ENCODE measurements around the gene TEX29. TPM values are rescaled to one million over a fixed set of nuclear protein-coding genes. Genes with fewer than 3 reads are reported as not detected.

Gene TEX29
- total RNA-seq, 4 donors from 2014 or later: 2.4 TPM; not detected in 3

DNA sequence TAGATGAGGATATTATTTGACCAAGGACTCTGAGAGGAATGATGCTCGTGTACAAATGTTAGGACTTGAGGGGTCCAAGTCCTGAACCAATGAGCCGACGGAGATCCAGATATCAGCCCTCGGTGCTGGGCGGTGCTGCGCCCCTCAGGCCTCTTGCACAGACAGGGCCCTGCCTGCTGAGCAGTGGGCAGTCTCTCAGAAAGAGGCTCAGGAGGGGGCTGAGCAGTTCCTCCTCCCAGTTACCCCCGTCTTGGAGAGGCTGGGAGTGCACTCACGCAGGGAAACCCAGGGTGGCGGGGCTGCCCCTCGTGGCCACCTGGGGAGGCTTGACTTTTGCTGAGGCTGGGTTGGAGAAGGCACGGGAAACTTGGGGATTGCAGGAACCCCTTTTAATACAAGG is 18.4 kb downstream of the TEX29 start:
- DNase-seq (ENCODE audit: low spot score in 2 of 2): no peak
- peaks cover 0 to 15% (median 0%) of the 10 kb centered on the region in 3 donors for H3K36me3 ChIP-seq
- H3K27me3 ChIP-seq: no peaks in the 10 kb centered on the region
- TF ChIP-seq POLR2A (IDR thresholded peaks at IDR 0.05) (no peak), EP300 (IDR thresholded peaks at IDR 0.05) (no peak)
- TF ChIP-seq, protein P1, sequence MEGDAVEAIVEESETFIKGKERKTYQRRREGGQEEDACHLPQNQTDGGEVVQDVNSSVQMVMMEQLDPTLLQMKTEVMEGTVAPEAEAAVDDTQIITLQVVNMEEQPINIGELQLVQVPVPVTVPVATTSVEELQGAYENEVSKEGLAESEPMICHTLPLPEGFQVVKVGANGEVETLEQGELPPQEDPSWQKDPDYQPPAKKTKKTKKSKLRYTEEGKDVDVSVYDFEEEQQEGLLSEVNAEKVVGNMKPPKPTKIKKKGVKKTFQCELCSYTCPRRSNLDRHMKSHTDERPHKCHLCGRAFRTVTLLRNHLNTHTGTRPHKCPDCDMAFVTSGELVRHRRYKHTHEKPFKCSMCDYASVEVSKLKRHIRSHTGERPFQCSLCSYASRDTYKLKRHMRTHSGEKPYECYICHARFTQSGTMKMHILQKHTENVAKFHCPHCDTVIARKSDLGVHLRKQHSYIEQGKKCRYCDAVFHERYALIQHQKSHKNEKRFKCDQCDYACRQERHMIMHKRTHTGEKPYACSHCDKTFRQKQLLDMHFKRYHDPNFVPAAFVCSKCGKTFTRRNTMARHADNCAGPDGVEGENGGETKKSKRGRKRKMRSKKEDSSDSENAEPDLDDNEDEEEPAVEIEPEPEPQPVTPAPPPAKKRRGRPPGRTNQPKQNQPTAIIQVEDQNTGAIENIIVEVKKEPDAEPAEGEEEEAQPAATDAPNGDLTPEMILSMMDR (IDR thresholded peaks at IDR 0.05): no peak
- WGBS, 2 donors: 87 to 91% methylated on average over 11 of the region's 11 CpGs
- H3K9me3 ChIP-seq: peaks cover 0 to under 1% (median 0%) of the 10 kb centered on the region in 4 donors
- no peak overlapping the region for H3K27ac ChIP-seq
- H3K4me3 ChIP-seq: no peak overlapping the region
- H3K4me1 ChIP-seq: no peaks in the 10 kb centered on the region

DNA sequence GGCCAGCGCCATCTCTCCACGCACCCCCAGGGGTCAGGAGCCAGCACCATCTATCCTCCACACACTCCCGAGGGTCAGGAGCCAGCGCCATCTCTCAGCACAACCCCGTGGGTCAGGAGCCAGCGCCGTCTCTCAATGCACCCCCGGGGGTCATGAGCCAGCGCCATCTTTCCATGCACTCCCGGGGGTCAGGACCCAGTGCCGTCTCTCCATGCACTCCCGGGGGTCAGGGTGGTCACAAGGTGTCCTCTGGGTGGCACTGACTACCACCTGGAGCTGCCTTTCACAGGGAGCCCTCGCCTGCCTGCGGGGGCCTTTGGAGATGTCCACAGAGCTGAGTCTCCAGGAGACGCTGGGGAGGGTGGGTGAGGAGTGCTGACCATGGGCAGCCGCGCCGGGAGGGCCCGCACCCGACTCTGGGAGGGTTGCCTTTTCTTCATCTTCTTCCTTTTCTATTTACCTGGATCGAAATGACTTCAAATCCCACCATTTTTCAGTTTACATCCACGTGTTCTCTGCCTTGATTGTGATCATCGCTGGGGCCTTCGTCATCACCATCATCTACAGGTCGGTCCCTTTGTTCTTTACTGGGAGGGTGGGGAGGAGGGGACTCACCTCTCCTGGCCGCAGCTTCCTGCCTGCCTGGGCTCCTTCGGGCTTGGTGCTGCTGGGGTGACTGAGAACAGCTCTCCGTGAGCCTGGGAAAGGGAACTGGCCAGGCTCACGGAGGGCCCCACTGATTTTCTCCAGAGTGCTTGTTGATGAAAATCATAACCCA is 19.1 kb downstream of the TEX29 start:
- WGBS, 2 donors: 90 to 95% methylated on average over 22 to 29 of the region's 29 CpGs
- TF ChIP-seq POLR2A (IDR thresholded peaks at IDR 0.05): no peak
- H3K4me3 ChIP-seq: no peak overlapping the region
- no peaks in the 10 kb centered on the region for H3K9me3 ChIP-seq
- H3K27ac ChIP-seq: no peak overlapping the region
- H3K4me1 ChIP-seq: no peaks in the 10 kb centered on the region
- no peak for DNase-seq (ENCODE audit: low spot score in 2 of 2)
- H3K36me3 ChIP-seq: peaks cover 0 to 21% (median 0%) of the 10 kb centered on the region in 3 donors
- no peaks in the 10 kb centered on the region for H3K27me3 ChIP-seq

DNA sequence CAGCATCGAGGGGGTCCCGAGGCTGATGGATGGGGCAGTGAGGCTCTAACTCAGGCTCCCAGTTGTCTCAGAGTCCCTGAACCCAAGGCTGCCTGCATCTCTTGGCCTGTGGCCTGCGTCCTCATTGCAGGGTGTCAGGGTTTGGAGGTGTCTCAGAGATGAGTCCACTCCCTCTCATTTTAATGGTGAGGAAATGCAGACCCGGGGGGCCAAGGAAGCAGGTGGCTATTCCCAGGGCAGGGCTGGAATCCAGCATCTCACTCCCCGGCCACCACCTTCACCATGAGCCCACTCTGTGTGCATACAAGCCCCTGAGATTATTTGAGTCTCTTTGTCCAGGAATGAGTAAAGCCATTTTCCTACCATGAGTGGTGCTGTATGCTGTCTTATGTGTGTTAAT is 21.4 kb downstream of the TEX29 start:
- Histone ChIP-seq H3K4me3 (no peak overlapping the region), H3K4me1 (no peaks in the 10 kb centered on the region), H3K27me3 (no peaks in the 10 kb centered on the region), H3K9me3 (no peaks in the 10 kb centered on the region), H3K27ac (no peak overlapping the region), H3K36me3 (peaks cover 0 to 23% (median 0%) of the 10 kb centered on the region in 3 donors)
- 87 to 89% methylated on average over 3 to 5 of the region's 5 CpGs for WGBS, 2 donors
- no peak for DNase-seq (ENCODE audit: low spot score in 2 of 2)
- TF ChIP-seq POLR2A (IDR thresholded peaks at IDR 0.05): no peak
- TF ChIP-seq, protein P1 (IDR thresholded peaks at IDR 0.05): no peak
- TF ChIP-seq EP300 (IDR thresholded peaks at IDR 0.05): no peak

DNA sequence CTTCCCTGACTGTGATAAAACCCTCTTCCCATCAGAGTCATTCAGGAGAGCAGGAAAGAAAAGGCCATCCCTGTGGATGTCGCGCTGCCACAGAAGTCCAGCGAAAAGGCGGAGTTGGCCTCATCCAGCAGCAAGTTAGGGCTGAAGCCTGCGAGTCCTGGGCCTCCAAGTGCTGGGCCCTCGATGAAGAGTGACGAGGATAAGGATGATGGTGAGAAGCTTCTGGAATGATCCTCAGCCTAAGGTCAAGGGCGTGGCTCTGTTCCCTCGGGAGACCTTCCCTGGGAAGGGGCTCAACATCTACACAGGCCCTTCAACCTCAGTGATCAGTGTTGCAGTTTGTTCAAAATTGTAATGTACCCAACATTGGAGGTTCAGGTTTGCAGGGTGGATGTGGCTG is 22.3 kb downstream of the TEX29 start:
- no peaks in the 10 kb centered on the region for H3K4me1 ChIP-seq
- WGBS, 2 donors: 90 to 93% methylated on average over 9 of the region's 9 CpGs
- no peak for TF ChIP-seq EP300 (IDR thresholded peaks at IDR 0.05)
- TF ChIP-seq, protein P1 (IDR thresholded peaks at IDR 0.05): no peak
- no peak for TF ChIP-seq POLR2A (IDR thresholded peaks at IDR 0.05)
- DNase-seq (ENCODE audit: low spot score in 2 of 2): no peak
- H3K9me3 ChIP-seq: no peaks in the 10 kb centered on the region
- no peaks in the 10 kb centered on the region for H3K27me3 ChIP-seq
- no peak overlapping the region for H3K27ac ChIP-seq
- H3K4me3 ChIP-seq: no peak overlapping the region
- H3K36me3 ChIP-seq: peaks cover 0 to 18% (median 0%) of the 10 kb centered on the region in 3 donors

DNA sequence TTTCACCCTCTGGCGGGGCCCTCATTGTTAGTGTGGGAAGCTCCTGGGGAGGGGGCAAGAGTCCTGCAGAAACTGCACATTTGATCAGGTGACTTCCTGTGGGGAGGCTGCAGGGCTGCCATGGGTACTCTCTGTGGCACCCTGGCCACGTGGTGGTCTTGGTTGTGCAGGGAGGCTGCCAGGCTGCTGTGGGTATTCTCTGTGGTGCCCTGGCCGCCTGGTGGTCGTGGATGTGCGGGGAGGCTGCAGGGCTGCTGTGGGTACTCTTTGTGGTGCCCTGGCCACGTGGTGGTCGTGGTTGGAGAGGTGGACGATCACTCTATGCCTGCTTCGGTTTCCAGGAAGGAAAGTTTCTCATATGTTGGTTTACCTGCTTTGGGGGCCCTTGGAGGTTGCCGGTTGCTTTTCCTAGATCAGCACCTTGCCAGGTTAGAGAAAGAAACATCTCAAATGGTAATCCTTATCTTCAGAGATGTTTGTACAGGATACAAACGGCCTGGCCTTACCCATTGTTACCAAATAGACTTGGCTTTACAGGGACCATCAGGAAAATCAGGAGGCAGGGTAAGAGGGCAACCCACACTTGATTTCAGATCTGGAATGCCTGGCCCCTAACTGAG is 22.9 kb downstream of the TEX29 start:
- DNase-seq (ENCODE audit: low spot score in 2 of 2): no peak
- H3K36me3 ChIP-seq: peaks cover 0 to 18% (median 0%) of the 10 kb centered on the region in 3 donors
- no peak overlapping the region for H3K27ac ChIP-seq
- no peaks in the 10 kb centered on the region for H3K9me3 ChIP-seq
- no peak for TF ChIP-seq EP300 (IDR thresholded peaks at IDR 0.05)
- TF ChIP-seq, protein P1 (IDR thresholded peaks at IDR 0.05): no peak
- no peak for TF ChIP-seq POLR2A (IDR thresholded peaks at IDR 0.05)
- H3K4me1 ChIP-seq: no peaks in the 10 kb centered on the region
- H3K27me3 ChIP-seq: no peaks in the 10 kb centered on the region
- 75 to 91% methylated on average over 7 to 11 of the region's 11 CpGs for WGBS, 2 donors
- no peak overlapping the region for H3K4me3 ChIP-seq
